K562 (cell line): ENCODE measurements around the gene CD46. TPM values are rescaled to one million over a fixed set of nuclear protein-coding genes. Genes with fewer than 3 reads are reported as not detected.

Source experiments
- ARID2 ChIP-seq: fragments of 450-650 bp; IDR thresholded peaks from 2 replicates; pipeline ENCODE4 v1.6.1; 2017; ENCODE audit warnings: antibody characterized with exemption, mild to moderate bottlenecking
- BCOR ChIP-seq: fragments of 450-650 bp; IDR thresholded peaks from 2 replicates; pipeline ENCODE4 v1.6.1; 2016
- LCOR ChIP-seq: sonication (generic); formaldehyde crosslinking; IDR thresholded peaks from 2 replicates; pipeline ENCODE4 v1.8.0; 2022; ENCODE audit warnings: mild to moderate bottlenecking, missing genetic modification reagents
- MXI1 ChIP-seq: IDR thresholded peaks from 2 replicates; pipeline ENCODE4 v1.6.1; 2011; ENCODE audit warnings: low read depth, mild to moderate bottlenecking, improper control_type of control experiment, low read length
- NCOR1 ChIP-seq: fragments of 450-650 bp; IDR thresholded peaks from 2 replicates; pipeline ENCODE4 v1.6.1; 2016; ENCODE audit warnings: mild to moderate bottlenecking, moderate library complexity
- RAD51 ChIP-seq: fragments of 450-650 bp; IDR thresholded peaks from 2 replicates; pipeline ENCODE4 v1.7.1; 2016; ENCODE audit warnings: low read depth, mild to moderate bottlenecking, borderline replicate concordance
- RFX7 ChIP-seq: fragments of 250-450 bp; sonication (Bioruptor Pico); IDR thresholded peaks from 2 replicates; pipeline ENCODE4 v1.5.1; 2021; ENCODE audit warnings: mild to moderate bottlenecking
- SRSF7 ChIP-seq: fragments of 200-400 bp; formaldehyde crosslinking; optimal IDR thresholded peaks from 2 replicates; pipeline ENCODE3; 2017; ENCODE audit warnings: mild to moderate bottlenecking, low read depth, low read length
- TCF7 ChIP-seq: sonication (generic); IDR thresholded peaks from 2 replicates; pipeline ENCODE4 v1.6.1; 2016; ENCODE audit warnings: antibody characterized with exemption, borderline replicate concordance
- XRCC5 ChIP-seq: fragments of 200-400 bp; formaldehyde crosslinking; IDR thresholded peaks from 2 replicates; pipeline ENCODE4 v1.6.1; 2017; ENCODE audit warnings: low read depth, mild to moderate bottlenecking, low read length
- ZNF124 ChIP-seq: sonication (generic); formaldehyde crosslinking; IDR thresholded peaks from 2 replicates; pipeline ENCODE4 v1.8.1; 2022; ENCODE audit warnings: missing genetic modification reagents
- ZNF224 ChIP-seq: sonication (generic); formaldehyde crosslinking; IDR thresholded peaks from 2 replicates; pipeline ENCODE4 v1.8.0; 2022; ENCODE audit warnings: mild to moderate bottlenecking, missing genetic modification reagents
- ZNF232 ChIP-seq: sonication (generic); formaldehyde crosslinking; IDR thresholded peaks from 2 replicates; pipeline ENCODE4 v1.8.0; 2022; ENCODE audit warnings: mild to moderate bottlenecking, missing genetic modification reagents
- polyA plus RNA-seq, 8 experiments: library from polyadenylated mRNA; depleted of rRNA in 4 of 8; stranded (reverse) in 5 of 8; unstranded in 3 of 8; fragments of >200 nt; fragmentation: Nextera tagmentation in 2 of 8; fragmentation: Illumina TruSeq in 1 of 8; extraction: Ambion mirVana in 2 of 8; extraction: Trizol in 1 of 8; gene quantifications; 2 replicates each; pipeline versions ENCODE4 v1.2.1 to v1.2.3, GENCODE V29; 2011 to 2014; ENCODE audit warnings: inconsistent platforms in 1 of 8, missing spikeins in 1 of 8
- total RNA-seq, 7 experiments: library from RNA; depleted of rRNA in 6 of 7; stranded (reverse); fragments of >200 nt in 6 of 7; fragmentation: Illumina TruSeq in 2 of 7; extraction: Trizol in 2 of 7; gene quantifications; 2 replicates each; pipeline versions ENCODE4 v1.2.1 to v1.2.3, GENCODE V29; 2011 to 2021; ENCODE audit warnings: low replicate concordance in 1 of 7
- TF ChIP-seq, protein P1 (sequence below): sonication (generic); formaldehyde crosslinking; IDR thresholded peaks from 2 replicates; pipeline ENCODE4 v1.8.1; 2023; ENCODE audit warnings: mild to moderate bottlenecking, missing genetic modification reagents
- TF ChIP-seq, protein P2 (sequence below): sonication (generic); formaldehyde crosslinking; IDR thresholded peaks from 2 replicates; pipeline ENCODE4 v1.4.0; 2020; ENCODE audit warnings: mild to moderate bottlenecking, missing genetic modification reagents
- TF ChIP-seq, protein P3 (sequence below), 2 experiments: fragments of 450-650 bp in 1 of 2; IDR thresholded peaks; 2 replicates each; pipeline ENCODE4 v1.6.1; 2011 to 2017; ENCODE audit warnings: low read depth in 2 of 2, antibody characterized with exemption in 1 of 2, borderline replicate concordance in 1 of 2, low read length in 1 of 2, mild to moderate bottlenecking in 1 of 2, mixed read lengths in 1 of 2; ENCODE audit not compliant: control insufficient read depth in 1 of 2
- TF ChIP-seq, protein P4 (sequence below): sonication (generic); formaldehyde crosslinking; IDR thresholded peaks from 2 replicates; pipeline ENCODE4 v1.8.1; 2022; ENCODE audit warnings: missing genetic modification reagents

CD46 gene
- total and polyA plus RNA-seq, 9 of the 15 experiments (the other 6 are each of a cell fraction or from before 2014, with no cell fraction given), result 87.9 to 374 (median 156) TPM

DNA sequence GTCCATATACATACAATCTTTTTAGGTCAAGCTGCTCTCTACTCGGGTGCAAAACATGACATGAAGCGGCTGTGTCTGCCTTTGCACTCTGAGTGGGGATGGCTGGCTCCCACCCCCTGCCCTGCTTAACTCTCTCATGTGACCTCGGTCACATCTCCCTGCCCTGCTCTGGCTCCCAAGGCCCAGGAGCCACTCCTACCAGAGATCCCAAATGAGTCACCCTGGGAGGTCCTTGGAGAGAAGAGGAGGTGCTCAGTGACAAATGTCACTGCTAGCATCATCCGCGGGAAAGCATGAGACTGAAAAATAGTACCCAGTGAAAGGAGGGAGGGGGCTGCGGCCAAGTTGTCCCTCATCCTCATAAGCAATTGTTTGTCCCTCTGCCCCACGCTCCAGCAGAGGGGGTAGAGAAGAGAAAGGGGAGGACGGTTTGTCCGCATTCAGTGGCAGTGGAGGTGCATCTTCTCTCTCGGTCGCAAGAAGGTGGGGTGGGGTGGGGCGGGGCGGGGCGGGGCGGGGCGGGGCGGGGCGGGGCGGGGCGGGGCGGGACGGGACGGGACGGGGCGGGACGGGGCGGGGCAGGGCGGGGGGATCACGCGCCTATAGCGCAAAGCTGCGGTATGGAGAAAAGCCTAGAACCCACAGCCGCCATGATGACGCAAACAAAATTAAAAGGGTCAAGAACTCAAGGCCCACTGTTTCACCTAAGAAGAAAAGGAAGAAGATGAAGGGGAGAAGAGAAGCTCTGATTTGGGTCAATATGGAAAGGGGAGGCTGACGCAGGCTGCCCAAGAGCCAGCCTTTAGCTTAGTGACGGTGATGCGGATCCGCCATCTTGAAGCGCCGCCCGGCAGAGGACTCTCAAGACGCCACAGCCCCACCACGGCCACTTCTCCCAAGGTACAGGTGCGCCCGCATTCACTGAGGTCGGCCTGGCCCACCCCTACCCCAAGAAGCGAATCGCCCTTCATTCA, 66.2 kb downstream of the CD46 start (continued):
- TF ChIP-seq ARID2 (no peak), LCOR (CRISPR knock-in tag) (no peak), XRCC5 (no peak), RAD51 (no peak), BCOR (no peak), SRSF7 (no peak), RFX7 (CRISPR knock-in tag) (no peak), MXI1 (no peak), ZNF124 (no peak), TCF7 (no peak), ZNF232 (CRISPR knock-in tag) (no peak), ZNF224 (no peak), NCOR1 (no peak)
- TF ChIP-seq, protein P1, sequence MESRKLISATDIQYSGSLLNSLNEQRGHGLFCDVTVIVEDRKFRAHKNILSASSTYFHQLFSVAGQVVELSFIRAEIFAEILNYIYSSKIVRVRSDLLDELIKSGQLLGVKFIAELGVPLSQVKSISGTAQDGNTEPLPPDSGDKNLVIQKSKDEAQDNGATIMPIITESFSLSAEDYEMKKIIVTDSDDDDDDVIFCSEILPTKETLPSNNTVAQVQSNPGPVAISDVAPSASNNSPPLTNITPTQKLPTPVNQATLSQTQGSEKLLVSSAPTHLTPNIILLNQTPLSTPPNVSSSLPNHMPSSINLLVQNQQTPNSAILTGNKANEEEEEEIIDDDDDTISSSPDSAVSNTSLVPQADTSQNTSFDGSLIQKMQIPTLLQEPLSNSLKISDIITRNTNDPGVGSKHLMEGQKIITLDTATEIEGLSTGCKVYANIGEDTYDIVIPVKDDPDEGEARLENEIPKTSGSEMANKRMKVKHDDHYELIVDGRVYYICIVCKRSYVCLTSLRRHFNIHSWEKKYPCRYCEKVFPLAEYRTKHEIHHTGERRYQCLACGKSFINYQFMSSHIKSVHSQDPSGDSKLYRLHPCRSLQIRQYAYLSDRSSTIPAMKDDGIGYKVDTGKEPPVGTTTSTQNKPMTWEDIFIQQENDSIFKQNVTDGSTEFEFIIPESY (CRISPR knock-in tag), result no peak
- TF ChIP-seq, protein P2, sequence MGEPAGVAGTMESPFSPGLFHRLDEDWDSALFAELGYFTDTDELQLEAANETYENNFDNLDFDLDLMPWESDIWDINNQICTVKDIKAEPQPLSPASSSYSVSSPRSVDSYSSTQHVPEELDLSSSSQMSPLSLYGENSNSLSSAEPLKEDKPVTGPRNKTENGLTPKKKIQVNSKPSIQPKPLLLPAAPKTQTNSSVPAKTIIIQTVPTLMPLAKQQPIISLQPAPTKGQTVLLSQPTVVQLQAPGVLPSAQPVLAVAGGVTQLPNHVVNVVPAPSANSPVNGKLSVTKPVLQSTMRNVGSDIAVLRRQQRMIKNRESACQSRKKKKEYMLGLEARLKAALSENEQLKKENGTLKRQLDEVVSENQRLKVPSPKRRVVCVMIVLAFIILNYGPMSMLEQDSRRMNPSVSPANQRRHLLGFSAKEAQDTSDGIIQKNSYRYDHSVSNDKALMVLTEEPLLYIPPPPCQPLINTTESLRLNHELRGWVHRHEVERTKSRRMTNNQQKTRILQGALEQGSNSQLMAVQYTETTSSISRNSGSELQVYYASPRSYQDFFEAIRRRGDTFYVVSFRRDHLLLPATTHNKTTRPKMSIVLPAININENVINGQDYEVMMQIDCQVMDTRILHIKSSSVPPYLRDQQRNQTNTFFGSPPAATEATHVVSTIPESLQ (CRISPR knock-in tag), result no peak
- TF ChIP-seq, protein P3, sequence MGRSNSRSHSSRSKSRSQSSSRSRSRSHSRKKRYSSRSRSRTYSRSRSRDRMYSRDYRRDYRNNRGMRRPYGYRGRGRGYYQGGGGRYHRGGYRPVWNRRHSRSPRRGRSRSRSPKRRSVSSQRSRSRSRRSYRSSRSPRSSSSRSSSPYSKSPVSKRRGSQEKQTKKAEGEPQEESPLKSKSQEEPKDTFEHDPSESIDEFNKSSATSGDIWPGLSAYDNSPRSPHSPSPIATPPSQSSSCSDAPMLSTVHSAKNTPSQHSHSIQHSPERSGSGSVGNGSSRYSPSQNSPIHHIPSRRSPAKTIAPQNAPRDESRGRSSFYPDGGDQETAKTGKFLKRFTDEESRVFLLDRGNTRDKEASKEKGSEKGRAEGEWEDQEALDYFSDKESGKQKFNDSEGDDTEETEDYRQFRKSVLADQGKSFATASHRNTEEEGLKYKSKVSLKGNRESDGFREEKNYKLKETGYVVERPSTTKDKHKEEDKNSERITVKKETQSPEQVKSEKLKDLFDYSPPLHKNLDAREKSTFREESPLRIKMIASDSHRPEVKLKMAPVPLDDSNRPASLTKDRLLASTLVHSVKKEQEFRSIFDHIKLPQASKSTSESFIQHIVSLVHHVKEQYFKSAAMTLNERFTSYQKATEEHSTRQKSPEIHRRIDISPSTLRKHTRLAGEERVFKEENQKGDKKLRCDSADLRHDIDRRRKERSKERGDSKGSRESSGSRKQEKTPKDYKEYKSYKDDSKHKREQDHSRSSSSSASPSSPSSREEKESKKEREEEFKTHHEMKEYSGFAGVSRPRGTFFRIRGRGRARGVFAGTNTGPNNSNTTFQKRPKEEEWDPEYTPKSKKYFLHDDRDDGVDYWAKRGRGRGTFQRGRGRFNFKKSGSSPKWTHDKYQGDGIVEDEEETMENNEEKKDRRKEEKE (IDR thresholded peaks at IDR 0.05; ENCODE audit: borderline replicate concordance in 1 of 2, control insufficient read depth in 1 of 2, low read depth in 2 of 2, low read length in 1 of 2), result no peak
- TF ChIP-seq, protein P4, sequence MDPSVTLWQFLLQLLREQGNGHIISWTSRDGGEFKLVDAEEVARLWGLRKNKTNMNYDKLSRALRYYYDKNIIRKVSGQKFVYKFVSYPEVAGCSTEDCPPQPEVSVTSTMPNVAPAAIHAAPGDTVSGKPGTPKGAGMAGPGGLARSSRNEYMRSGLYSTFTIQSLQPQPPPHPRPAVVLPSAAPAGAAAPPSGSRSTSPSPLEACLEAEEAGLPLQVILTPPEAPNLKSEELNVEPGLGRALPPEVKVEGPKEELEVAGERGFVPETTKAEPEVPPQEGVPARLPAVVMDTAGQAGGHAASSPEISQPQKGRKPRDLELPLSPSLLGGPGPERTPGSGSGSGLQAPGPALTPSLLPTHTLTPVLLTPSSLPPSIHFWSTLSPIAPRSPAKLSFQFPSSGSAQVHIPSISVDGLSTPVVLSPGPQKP (CRISPR knock-in tag), result no peak
